NCI-H1105 (cell line): ENCODE results near the gene ARL6IP5.
A peak's percentile ranks its signal among the peaks of the same experiment; 100 is the strongest.

ENCODE experiments used
- DNase-seq: peaks from one replicate; lab custom pipeline; 2025; lab: John Stamatoyannopoulos, UW

Gene ARL6IP5

DNA sequence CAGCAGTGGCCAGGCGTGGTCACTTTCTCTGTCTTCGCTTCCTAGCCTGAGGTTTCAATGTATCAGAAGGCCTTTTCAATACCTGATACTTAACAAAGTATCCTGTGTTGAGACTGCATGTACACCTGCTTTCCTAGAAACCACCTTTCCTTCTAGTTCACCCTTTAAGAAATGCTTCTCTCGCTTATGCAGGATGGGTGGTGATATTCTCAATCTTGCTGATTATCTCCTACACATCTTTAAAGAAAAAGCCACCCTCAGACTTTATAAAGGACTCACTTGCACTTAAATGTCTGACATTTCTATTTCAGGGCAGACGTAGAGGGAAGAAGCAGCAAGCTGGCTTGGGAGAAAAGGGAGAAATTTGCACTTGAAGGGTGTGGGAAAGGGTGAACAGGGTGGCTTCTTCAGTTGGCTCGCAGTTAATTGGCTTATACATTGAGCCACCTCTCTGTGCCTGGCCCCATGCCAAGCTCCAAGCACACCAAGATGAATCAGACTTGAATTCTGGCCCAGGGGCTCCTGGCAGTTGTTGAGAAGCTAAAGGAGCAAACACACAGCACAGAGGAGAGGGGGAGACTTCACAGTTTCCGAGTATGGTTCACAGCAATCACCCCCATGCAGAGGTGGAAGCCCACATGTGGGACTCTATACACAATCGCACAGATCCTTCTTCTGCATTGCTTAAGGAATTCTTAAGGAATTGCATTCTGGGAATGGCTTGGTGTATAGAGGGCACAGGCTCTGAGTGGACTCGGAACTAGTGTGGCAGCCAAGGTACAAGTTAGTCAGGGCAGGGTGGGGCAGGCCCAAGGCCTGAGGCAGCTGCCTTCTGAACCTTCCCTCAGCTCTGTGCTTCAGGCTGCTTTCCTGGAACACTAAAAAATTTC lies 1.3 kb downstream of the ARL6IP5 start:
- peak; percentile 65 for DNase-seq

DNA sequence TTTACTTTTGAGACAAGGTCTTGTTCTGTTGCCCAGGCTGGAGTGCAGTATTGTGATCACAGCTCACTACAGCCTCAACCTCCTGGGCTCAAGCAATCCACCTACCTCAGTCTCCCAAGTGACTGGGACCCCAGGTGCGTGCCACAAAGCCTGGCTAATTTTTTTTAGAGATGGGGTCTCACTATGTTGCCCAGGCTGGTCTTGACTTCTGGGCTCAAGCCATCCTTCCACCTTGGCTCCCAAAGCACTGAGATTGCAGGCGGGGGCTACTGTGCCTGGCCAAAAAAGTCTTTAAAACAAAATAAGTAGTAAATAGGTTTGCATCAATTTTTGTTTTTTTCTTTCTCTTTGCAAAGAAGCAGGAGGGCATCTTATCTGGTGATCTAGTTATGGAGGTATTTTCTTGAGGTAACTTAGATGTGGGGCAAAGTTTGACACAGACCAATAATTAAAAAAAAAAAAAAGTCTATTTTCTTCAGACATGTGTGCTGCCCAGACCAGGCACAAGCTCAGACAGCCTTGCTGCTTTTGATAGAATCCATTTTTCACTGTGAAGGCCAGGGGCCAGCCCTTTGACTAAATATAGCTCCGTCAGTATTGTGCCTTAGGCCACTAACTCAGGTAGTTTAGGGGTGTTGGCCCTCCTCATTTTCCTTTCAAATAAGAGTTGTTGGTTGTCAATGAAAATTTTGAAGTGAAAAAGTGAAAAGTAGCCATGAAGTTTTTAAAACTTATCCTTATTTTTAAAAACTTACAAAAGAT lies 2.5 kb downstream of the ARL6IP5 start:
- no peak for DNase-seq

DNA sequence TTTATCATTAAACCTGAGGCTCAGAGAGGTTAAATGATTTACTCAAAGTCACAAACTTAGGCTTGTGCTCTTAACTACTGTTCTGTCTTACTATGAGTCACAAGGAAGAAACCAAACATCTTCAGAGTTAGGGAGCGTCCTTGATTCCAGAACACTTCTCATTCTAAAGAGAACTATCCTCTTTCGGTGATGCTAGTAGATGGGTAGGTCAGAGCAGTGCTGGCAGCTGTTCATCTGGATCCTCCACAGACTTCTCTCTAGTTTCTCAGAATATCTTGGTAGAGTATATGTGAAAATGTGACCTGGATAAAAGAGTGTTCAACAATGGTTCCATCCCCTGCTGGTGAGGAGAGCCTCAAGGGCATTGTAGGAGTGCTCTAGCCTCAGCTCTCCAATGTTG lies 3.3 kb downstream of the ARL6IP5 start:
- no peak for DNase-seq

DNA sequence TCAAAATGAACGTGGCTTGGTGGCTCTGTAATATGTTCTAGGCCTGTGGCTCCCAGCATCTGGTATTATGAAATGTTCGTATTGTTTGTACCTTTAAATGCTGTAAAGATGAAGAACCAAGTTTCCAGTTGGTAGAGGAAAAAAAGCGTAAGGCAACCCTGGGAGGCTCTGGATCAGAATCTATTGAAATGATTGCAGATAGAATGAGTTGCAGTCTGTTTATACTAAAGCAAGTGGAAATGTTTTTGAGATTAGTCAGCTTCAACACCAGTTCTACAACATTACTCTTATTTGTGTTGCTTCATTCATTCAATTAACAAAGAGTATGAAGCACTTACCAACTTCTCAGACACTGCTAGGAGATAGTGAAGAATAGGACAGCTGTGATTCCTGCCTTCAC lies 5.3 kb downstream of the ARL6IP5 start:
- DNase-seq, result no peak

DNA sequence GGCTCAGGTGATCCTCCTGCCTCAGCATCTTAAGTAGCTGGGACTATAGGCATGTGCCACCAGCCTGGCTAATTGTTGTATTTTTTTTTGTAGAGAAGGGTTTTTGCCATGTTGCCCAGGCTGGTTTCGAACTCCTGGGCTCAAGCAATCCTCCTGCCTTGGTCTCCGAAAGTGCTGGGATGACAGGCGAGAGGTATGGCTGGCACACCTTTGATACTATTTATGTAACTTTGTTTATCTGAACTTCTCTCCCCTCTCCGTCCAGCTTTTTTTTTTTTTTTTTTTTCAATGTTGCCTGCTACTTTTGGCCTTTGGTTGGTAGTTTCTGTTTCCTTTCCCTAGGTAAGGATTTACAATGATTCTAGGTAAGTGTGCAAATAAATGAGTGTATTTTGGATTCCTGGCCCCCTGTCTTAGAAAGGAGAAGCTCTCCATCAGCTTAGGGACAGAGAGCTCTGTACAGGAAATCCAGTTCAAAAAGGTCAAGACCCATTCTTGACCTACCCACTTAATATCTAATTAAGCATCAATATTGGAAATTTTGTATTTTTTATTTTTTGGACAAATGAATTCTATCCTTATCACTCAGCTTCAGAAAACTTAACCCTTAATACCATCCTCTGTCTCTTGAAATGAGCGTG lies 6.8 kb downstream of the ARL6IP5 start:
- no peak for DNase-seq

DNA sequence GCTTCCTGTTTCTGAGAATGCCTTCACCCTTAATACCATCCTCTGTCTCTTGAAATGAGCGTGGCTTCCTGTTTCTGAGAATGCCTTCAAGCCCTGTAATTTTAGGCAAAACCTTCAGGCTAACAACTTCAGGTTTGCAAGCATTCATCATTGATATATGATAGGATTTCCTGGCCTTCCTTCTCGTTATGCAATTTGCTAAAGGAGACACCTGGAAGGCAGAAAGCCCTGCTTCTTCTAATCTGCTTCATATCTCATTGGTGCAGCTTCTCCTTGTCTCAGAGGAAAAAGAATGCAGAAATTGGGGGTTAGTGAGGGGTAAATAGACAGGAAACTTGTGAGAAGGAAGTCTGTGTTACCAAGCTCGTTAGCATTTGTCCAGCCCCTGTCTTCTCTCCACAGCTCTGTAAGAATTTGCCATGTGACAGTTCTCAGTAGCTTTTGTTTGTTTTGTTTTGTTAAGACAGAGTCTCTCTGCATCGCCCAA lies 7.3 kb downstream of the ARL6IP5 start:
- DNase-seq, result no peak

DNA sequence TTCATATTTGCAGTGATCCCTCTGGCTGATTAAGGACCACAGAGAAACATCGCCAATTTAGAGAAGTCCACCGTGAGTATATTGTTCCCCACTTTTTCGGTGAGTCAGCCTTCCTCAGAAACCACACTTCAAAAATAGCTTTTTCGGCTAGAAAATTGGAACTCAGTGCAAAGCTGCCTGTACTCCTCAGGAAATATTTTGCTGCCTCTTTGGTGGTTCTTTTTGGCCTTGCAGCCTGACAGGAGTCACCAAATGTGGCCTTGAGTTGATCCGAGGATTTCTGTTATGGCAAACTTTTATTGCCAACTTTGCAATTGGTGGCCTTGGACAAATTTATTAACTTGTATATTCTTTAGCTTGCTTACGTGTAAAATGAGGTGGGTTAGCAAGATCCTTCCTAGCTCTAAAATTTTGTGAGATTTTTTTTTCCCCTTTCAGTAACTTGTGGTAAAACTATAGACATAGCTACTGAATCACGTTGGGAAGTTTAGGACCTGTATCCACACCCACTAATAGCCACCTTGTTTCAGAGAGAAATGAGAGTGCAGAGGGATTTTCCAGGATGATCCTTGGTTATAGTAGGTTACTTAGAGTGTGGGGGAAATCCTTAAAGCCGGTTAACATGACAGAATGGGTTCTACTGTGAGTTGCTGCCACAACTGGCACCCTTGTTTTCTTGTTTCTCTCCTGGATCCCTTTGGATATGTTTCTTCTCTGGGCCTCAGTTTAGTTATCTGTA lies 9.9 kb downstream of the ARL6IP5 start:
- DNase-seq, result no peak

DNA sequence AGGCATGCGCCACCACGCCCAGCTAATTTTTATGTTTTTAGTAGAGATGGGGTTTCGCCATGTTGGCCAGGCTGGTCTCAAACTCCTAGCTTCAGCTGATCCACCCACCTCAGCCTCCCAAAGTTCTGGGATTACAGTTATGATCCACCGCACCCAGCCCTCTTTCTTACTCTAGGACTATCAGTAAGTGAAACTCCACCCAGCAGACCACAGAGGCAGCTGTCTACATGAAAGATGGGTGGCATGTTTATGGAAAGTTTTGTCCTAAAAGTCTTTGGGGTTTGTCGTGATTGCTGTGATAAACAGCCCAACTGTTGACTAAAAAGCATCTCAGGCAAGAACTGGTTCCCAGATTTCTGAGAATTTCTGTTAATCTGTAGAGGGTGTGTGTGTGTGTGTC lies 10.9 kb downstream of the ARL6IP5 start:
- DNase-seq, result no peak

DNA sequence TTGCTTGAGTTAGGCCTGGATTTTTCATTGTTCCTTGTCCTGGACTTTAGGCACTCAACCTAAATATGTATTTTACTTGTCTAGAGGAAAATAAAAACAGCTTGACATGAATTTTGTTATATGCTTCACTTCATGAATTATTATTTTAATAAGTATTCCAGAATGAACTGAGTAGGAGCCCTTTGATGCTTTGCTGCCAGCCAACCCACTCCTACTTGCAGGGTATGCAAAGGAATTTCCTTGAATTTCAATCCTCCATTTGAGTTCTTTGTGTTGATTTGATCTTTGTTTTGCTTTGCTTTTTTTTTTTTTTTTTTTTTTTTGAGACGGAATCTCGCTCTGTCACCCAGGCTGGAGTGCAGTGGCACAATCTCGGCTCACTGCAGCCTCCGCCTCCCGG lies 11.6 kb downstream of the ARL6IP5 start:
- no peak for DNase-seq

DNA sequence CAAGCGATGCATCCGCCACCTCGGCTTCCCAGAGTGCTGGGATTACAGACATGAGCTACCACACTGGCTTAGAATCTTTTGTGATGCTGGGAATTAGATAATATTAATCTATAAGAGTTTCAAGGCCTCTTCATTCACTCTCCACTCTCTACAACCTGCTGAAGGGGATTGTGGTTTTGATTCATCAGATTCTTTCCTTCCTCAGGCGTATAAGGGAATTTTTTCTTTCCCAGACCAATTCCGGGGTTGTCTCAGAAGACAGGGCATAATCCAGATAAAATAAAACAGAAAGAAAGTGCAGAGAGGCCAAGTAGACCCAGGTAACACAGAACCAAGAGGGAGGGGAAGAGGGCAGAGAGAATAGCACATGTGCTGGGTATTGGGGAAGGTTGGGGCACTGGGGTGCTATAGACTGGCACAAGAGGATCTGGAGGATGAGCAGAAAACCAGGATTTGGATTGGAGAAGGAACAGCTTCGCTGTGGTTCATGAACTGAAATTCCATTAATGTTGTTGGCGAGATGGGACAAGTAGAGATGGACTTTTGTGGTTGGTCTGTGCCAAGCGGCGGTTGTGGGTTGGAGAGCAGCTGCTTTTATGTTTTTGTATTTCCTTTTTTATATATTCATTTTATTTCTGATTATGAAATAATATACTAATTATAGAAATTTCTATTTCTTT lies 12.8 kb downstream of the ARL6IP5 start:
- no peak for DNase-seq

DNA sequence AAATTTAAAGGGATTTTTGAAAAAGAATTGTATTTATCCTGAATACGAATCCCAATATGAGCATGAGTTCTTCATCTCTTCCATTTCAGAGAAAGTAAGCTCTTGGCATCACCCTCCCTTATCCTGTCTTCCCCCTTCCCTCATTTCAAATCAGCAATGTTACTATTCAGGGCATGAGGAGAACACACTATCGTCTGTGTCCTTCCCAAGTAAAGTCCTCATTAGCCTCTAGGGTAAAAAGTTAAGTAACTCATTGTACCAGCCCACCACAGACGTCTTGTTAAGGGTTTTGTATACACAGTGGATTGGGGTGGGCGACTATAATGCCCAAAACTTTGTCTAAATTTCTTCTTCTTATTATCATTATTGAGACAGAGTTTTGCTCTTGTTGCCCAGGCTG lies 14.8 kb downstream of the ARL6IP5 start:
- no peak for DNase-seq

DNA sequence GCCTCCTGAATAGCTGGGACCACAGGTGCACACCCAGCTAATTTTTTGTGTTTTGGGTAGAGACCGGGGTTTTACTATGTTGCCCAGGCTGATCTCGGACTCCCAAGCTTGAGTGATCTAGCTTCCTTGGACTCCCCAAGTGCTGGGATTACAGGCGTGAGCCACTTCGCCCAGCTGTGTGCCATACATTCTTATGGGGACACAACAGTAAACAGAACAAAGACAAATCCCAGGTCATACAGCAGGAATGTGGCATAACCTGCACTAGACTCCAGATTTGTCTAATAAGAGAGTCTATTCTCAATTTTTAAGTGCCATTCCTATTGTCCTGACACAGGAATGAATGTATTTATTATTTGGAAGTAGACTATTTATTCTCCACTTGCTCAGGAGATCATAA lies 17.6 kb downstream of the ARL6IP5 start:
- DNase-seq, result no peak

DNA sequence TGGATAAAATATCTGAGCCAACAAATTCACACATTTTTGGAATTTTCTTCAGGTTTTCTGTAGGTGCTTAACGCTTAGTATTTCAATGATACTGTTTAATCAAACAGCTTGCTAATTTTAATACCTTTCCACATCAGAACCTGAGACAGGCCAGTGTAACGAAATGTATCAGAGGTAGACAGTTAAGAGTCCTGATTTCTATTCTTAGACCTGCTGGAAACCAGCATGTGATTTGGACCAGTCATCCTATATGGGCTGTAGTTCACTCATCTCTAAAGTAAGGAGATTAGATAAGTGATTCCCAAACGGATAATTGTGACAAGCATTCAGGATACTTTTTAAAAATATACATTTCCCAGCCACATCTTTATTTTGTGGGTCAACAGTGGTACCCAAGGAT lies 18.4 kb downstream of the ARL6IP5 start:
- DNase-seq, result no peak

DNA sequence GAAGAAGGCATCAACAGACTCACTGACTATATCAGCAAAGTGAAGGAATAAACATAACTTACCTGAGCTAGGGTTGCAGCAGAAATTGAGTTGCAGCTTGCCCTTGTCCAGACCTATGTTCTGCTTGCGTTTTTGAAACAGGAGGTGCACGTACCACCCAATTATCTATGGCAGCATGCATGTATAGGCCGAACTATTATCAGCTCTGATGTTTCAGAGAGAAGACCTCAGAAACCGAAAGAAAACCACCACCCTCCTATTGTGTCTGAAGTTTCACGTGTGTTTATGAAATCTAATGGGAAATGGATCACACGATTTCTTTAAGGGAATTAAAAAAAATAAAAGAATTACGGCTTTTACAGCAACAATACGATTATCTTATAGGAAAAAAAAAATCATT lies 19.8 kb downstream of the ARL6IP5 start:
- DNase-seq, result no peak

DNA sequence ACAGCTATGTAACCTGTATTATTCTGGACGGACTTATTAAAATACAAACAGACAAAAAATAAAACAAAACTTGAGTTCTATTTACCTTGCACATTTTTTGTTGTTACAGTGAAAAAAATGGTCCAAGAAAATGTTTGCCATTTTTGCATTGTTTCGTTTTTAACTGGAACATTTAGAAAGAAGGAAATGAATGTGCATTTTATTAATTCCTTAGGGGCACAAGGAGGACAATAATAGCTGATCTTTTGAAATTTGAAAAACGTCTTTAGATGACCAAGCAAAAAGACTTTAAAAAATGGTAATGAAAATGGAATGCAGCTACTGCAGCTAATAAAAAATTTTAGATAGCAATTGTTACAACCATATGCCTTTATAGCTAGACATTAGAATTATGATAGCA lies 20.6 kb downstream of the ARL6IP5 start:
- no peak for DNase-seq

DNA sequence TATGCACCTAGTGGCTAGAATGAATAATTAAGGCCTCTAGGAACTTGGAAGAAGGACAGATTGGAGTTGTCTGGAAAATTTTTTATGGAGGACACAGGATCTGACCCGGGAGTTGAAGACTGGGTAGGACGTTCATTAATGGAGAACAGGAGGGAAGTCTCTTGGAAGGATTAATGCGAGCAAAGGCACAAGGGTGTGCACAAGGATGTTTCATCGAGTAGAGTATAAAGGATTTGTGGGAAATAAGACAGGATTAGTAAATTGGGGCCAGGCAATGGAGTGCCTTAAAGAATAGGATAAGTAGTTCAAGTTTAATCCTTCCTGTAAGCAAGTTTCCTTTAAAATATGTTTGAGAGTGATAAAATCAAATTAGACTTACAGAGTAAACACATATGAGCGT lies 23.1 kb downstream of the ARL6IP5 start:
- DNase-seq, result no peak

DNA sequence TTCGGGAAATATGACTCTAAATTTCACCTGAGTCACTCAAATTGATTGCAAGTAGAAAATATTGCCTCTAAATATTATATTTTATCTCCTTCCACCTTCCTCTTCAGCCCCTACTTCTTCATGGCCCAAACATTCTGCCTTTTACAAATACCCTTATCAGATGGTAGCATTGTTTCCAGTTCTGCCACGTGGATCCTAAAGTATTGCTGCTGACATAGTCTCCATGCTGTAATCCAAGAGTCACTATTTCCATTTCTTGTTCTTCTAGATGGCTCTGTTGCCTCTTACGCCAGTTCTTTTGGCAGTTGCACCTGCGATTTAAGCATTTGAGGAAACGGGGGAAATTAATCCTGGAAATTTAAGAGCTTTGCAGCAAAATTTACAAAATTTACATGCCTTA lies 24.1 kb downstream of the ARL6IP5 start:
- DNase-seq, result no peak

DNA sequence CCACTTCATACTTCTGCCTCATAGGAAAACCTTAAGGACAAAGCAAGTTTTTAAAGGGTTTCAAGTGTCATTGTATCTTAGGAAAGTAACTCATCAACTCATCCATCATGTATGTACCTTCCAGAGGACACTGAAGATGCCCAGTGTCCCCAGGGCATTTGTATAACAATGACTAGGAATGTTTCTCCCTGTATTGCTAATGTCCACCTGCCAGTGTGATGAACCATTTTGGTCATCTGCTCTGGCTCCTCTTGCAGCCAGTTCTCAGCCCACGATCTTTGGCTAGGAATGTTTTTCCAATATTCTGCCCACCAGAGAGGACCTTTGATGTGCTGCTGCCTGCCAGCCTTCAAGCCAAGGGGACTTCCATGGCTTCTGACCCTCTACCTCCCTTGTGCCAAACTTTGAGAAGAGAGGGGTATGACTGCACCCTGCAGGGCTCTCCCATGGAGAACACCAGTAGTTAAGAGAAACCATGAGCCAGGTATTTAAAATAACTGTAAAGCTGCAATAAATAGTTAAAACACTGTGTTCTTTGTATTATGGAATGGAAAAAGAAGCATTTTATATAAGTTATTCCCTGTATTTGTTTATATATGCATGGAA lies 26.3 kb downstream of the ARL6IP5 start:
- no peak for DNase-seq

DNA sequence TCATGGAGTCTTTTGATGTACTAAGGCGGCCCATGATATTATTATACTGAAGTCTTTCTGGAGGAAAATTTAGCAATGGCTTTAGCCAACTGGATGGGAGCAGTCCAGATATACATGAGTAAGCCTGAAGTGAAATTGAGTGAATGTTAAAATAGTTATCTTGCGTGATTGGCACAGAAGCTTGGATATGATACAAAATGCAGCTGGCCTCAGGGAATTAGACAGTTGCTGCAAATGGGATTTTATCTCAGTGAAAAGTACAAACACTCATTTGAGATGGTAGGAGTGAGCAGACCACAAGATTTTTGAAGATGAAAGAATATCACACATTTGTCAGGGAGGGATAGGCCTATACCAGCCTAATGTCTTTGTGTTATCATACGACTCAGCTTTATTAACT lies 28.8 kb downstream of the ARL6IP5 start:
- no peak for DNase-seq

DNA sequence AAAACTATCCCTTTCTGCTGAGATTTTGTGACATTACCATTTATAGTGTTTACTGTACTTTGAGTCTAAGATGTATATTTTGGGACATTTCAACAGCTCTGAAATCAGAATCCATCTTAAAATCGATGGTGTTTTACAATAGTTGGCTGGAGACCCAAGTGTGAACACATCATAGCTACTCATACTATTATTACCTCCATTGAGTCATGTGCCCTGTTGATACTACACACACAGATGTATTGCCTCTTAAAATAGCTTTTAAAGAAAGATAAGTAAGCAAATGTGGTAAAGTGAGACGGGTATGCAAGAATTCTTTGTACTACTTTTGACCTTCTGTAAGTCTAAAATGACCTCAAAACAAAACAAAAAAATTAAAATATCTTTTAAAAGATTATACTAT lies 31.0 kb downstream of the ARL6IP5 start:
- DNase-seq, result no peak

DNA sequence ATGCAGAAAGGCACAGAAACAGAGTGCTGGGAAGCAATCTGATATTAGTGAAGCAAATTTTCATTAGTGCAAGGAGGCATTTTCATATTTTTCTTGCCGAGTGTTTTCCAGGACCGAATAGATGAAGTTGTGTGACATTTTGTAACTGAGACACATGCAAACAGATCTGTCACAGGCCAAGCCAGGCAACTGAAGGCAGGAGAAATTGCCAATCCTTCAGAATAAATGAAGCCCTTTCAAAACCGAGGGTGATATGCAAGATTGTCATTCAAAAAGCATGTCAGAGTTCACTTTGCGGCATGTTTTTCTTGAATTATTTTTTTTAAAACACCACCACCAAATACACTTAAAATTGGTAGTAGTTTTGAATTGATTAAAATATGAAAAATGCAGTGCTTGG lies 31.4 kb downstream of the ARL6IP5 start:
- DNase-seq, result no peak
